HEK293 (cell line): ENCODE results near the gene AIG1.

Experiments used
- CTCF ChIA-PET: fragments of 350-600 bp; formaldehyde crosslinking; extraction: SDS; loops from one replicate; lab custom pipeline; 2021; ENCODE audit warnings: antibody characterized with exemption; lab: Yijun Ruan, JAX
- POLR2A ChIA-PET: fragments of 300-600 bp; formaldehyde crosslinking; extraction: SDS; loops from one replicate; lab custom pipeline; 2020; ENCODE audit warnings: antibody characterized with exemption, inconsistent platforms; lab: Yijun Ruan, JAX
- H3K27ac ChIP-seq: fragments of 200-500 bp; sonication (Bioruptor generic); 2 replicates; pipeline ENCODE4 v1.5.1; 2014; ENCODE audit warnings: low read depth, low read length, control low read depth, inconsistent platforms; ENCODE audit errors: extremely low read depth
- H3K36me3 ChIP-seq, 2 experiments: fragments of 200-500 bp in 1 of 2; sonication (Bioruptor generic) in 1 of 2; 1 replicate in 1 of 2; 2 replicates in 1 of 2; pipeline ENCODE4 v1.5.1; 2014 to 2017; ENCODE audit warnings: inconsistent platforms in 2 of 2, low read length in 2 of 2; ENCODE audit not compliant: control insufficient read depth in 2 of 2, insufficient read depth in 1 of 2
- H3K4me1 ChIP-seq: fragments of 200-500 bp; sonication (Bioruptor generic); 2 replicates; pipeline ENCODE4 v1.5.1; 2014; ENCODE audit warnings: mild to moderate bottlenecking, low read length, inconsistent platforms; ENCODE audit not compliant: control insufficient read depth, insufficient read depth
- H3K4me3 ChIP-seq: 2 replicates; pipeline ENCODE4 v1.5.1; 2011; ENCODE audit warnings: low read depth, mild to moderate bottlenecking, control low read depth, low read length, moderate library complexity
- H3K9me3 ChIP-seq: fragments of 200-500 bp; sonication (Bioruptor generic); 2 replicates; pipeline ENCODE4 v1.5.1; 2014; ENCODE audit warnings: low read depth, low read length, inconsistent platforms; ENCODE audit not compliant: control insufficient read depth, insufficient read depth
- FEZF1 ChIP-seq: fragments of 450-650 bp; formaldehyde crosslinking; IDR thresholded peaks from 2 replicates; pipeline ENCODE4 v1.5.1; 2016; ENCODE audit warnings: missing biosample characterization, missing genetic modification characterization
- MYNN ChIP-seq: fragments of 450-650 bp; formaldehyde crosslinking; IDR thresholded peaks from 2 replicates; pipeline ENCODE4 v1.5.1; 2016; ENCODE audit warnings: missing biosample characterization, missing genetic modification characterization, borderline replicate concordance
- ZBTB1 ChIP-seq: fragments of 450-650 bp; formaldehyde crosslinking; IDR thresholded peaks from 2 replicates; pipeline ENCODE4 v1.5.1; 2016; ENCODE audit warnings: missing biosample characterization, missing genetic modification characterization
- ZBTB48 ChIP-seq: fragments of 450-650 bp; formaldehyde crosslinking; IDR thresholded peaks from 2 replicates; pipeline ENCODE4 v1.5.1; 2016; ENCODE audit warnings: missing biosample characterization, missing genetic modification characterization
- ZFP37 ChIP-seq: fragments of 450-650 bp; formaldehyde crosslinking; IDR thresholded peaks from 2 replicates; pipeline ENCODE4 v1.5.1; 2016; ENCODE audit warnings: missing biosample characterization, missing genetic modification characterization
- ZNF114 ChIP-seq: fragments of 450-650 bp; formaldehyde crosslinking; IDR thresholded peaks from 2 replicates; pipeline ENCODE4 v1.5.0; 2017; ENCODE audit warnings: missing biosample characterization, missing genetic modification characterization
- ZNF133 ChIP-seq: fragments of 450-650 bp; formaldehyde crosslinking; IDR thresholded peaks from 2 replicates; pipeline ENCODE4 v1.5.1; 2016; ENCODE audit warnings: missing biosample characterization, missing genetic modification characterization
- ZNF16 ChIP-seq: fragments of 450-650 bp; formaldehyde crosslinking; IDR thresholded peaks from 2 replicates; pipeline ENCODE4 v1.5.1; 2016; ENCODE audit warnings: low read depth, missing biosample characterization, missing genetic modification characterization
- ZNF184 ChIP-seq: fragments of 450-650 bp; IDR thresholded peaks from 2 replicates; pipeline ENCODE4 v1.5.1; 2018; ENCODE audit warnings: missing biosample characterization, mild to moderate bottlenecking, missing genetic modification characterization
- ZNF324 ChIP-seq: fragments of 450-650 bp; formaldehyde crosslinking; IDR thresholded peaks from 2 replicates; pipeline ENCODE4 v1.5.1; 2016; ENCODE audit warnings: missing biosample characterization, missing genetic modification characterization
- ZNF366 ChIP-seq: fragments of 450-650 bp; formaldehyde crosslinking; conservative IDR thresholded peaks from 2 replicates; pipeline ENCODE4 v1.5.1; 2016; ENCODE audit warnings: missing biosample characterization, missing genetic modification characterization
- ZNF416 ChIP-seq: fragments of 450-650 bp; formaldehyde crosslinking; IDR thresholded peaks from 2 replicates; pipeline ENCODE4 v1.5.1; 2016; ENCODE audit warnings: missing biosample characterization, missing genetic modification characterization
- ZNF514 ChIP-seq: fragments of 450-650 bp; formaldehyde crosslinking; IDR thresholded peaks from 2 replicates; pipeline ENCODE4 v1.5.1; 2016; ENCODE audit warnings: missing biosample characterization, missing genetic modification characterization
- ZNF555 ChIP-seq: fragments of 450-650 bp; formaldehyde crosslinking; conservative IDR thresholded peaks from 2 replicates; pipeline ENCODE4 v1.5.1; 2017; ENCODE audit warnings: missing biosample characterization, mild to moderate bottlenecking, missing genetic modification characterization, inconsistent platforms
- ZNF560 ChIP-seq: fragments of 450-650 bp; formaldehyde crosslinking; IDR thresholded peaks from 2 replicates; pipeline ENCODE4 v1.5.1; 2017; ENCODE audit warnings: missing biosample characterization, missing genetic modification characterization, borderline replicate concordance
- ZNF701 ChIP-seq: fragments of 450-650 bp; formaldehyde crosslinking; IDR thresholded peaks from 2 replicates; pipeline ENCODE4 v1.5.1; 2016; ENCODE audit warnings: missing biosample characterization, missing genetic modification characterization
- ZNF747 ChIP-seq: fragments of 450-650 bp; formaldehyde crosslinking; IDR thresholded peaks from 2 replicates; pipeline ENCODE4 v1.5.1; 2016; ENCODE audit warnings: missing biosample characterization, missing genetic modification characterization
- ZNF768 ChIP-seq: fragments of 450-650 bp; formaldehyde crosslinking; IDR thresholded peaks from 2 replicates; pipeline ENCODE4 v1.5.1; 2018; ENCODE audit warnings: missing biosample characterization, mild to moderate bottlenecking, missing genetic modification characterization
- ZNF785 ChIP-seq: fragments of 450-650 bp; formaldehyde crosslinking; IDR thresholded peaks from 2 replicates; pipeline ENCODE4 v1.5.1; 2016; ENCODE audit warnings: missing biosample characterization, missing genetic modification characterization
- ZNF830 ChIP-seq: fragments of 450-650 bp; IDR thresholded peaks from 2 replicates; pipeline ENCODE4 v1.5.0; 2018; ENCODE audit warnings: missing biosample characterization, missing genetic modification characterization, low read depth, mild to moderate bottlenecking, moderate library complexity
- TF ChIP-seq, protein P1 (sequence below): fragments of 450-650 bp; formaldehyde crosslinking; IDR thresholded peaks from 2 replicates; pipeline ENCODE4 v1.5.1; 2016; ENCODE audit warnings: missing biosample characterization, missing genetic modification characterization
- TF ChIP-seq, protein P2 (sequence below): fragments of 450-650 bp; formaldehyde crosslinking; IDR thresholded peaks from 2 replicates; pipeline ENCODE4 v1.5.1; 2016; ENCODE audit warnings: missing biosample characterization, missing genetic modification characterization
- TF ChIP-seq, protein P3 (sequence below): fragments of 450-650 bp; formaldehyde crosslinking; IDR thresholded peaks from 2 replicates; pipeline ENCODE4 v1.5.1; 2016; ENCODE audit warnings: missing biosample characterization, missing genetic modification characterization
- TF ChIP-seq, protein P4 (sequence below): fragments of 450-650 bp; IDR thresholded peaks from 2 replicates; pipeline ENCODE4 v1.5.1; 2018; ENCODE audit warnings: missing biosample characterization, missing genetic modification characterization
- TF ChIP-seq, protein P5 (sequence below): fragments of 450-650 bp; formaldehyde crosslinking; IDR thresholded peaks from 2 replicates; pipeline ENCODE4 v1.5.1; 2017; ENCODE audit warnings: missing biosample characterization, missing genetic modification characterization

The AIG1 gene

DNA sequence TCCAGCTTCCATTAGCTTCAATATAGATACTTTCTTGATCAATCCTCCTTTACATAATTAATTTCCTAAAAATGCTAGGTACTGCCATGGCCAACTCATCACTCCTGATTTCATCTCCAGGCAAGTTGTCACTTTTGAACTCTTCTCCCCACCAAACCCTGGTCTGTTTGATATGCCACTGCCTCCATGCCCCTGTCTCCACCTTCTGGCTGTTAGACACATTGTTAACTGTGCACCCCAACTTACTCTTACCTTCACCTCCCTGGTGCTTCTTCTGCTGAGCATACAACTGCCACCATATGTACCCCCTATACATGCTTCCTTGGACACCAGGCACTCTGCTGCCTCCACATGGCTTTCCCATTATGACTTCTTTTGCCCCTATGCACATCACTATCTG is 21.9 kb upstream of the AIG1 start:
- CTCF ChIA-PET = no interaction called here
- Histone ChIP-seq H3K4me3 (no peak overlapping the region), H3K36me3 (no peaks in the 10 kb centered on the region), H3K27ac (no peak overlapping the region), H3K9me3 (no peaks in the 10 kb centered on the region), H3K4me1 (no peaks in the 10 kb centered on the region)
- TF ChIP-seq ZNF16 (tag by site-specific recombination) = no peak
- POLR2A ChIA-PET = no interaction called here

DNA sequence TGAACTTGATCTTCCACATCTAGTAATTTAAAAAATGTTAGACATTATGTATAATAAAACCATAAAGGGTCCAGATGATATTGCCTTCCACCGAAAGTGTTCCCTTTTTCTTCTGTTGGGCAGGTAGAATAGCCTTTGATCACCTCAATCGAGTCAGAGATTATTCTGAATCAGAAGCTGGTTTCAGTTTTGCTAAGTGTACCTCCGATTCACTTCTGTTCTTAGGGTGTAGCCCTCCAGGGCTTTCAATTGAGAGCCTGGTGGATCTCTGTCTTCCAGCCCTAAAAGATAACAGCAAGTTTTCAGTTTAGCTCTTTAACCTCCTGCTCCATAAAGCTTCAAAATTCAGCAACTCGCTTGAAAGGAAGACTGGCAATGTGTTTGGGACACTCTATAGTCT is 21.1 kb upstream of the AIG1 start:
- H3K36me3 ChIP-seq = no peaks in the 10 kb centered on the region
- TF ChIP-seq ZNF701 = no peak
- TF ChIP-seq, protein P1, sequence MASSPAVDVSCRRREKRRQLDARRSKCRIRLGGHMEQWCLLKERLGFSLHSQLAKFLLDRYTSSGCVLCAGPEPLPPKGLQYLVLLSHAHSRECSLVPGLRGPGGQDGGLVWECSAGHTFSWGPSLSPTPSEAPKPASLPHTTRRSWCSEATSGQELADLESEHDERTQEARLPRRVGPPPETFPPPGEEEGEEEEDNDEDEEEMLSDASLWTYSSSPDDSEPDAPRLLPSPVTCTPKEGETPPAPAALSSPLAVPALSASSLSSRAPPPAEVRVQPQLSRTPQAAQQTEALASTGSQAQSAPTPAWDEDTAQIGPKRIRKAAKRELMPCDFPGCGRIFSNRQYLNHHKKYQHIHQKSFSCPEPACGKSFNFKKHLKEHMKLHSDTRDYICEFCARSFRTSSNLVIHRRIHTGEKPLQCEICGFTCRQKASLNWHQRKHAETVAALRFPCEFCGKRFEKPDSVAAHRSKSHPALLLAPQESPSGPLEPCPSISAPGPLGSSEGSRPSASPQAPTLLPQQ (tag by site-specific recombination) = no peak
- no peak for TF ChIP-seq MYNN (tag by site-specific recombination)
- no peak for TF ChIP-seq ZNF366 (tag by site-specific recombination)
- TF ChIP-seq ZBTB1 (tag by site-specific recombination) = no peak
- TF ChIP-seq FEZF1 (tag by site-specific recombination) = no peak
- no peak for TF ChIP-seq ZNF133 (tag by site-specific recombination)
- TF ChIP-seq, protein P2, sequence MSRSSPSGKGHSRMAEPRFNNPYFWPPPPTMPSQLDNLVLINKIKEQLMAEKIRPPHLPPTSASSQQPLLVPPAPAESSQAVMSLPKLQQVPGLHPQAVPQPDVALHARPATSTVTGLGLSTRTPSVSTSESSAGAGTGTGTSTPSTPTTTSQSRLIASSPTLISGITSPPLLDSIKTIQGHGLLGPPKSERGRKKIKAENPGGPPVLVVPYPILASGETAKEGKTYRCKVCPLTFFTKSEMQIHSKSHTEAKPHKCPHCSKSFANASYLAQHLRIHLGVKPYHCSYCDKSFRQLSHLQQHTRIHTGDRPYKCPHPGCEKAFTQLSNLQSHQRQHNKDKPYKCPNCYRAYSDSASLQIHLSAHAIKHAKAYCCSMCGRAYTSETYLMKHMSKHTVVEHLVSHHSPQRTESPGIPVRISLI (tag by site-specific recombination) = no peak
- no peak for TF ChIP-seq ZNF555 (tag by site-specific recombination)
- no peak for TF ChIP-seq ZNF416
- TF ChIP-seq ZNF785 = no peak
- TF ChIP-seq, protein P3, sequence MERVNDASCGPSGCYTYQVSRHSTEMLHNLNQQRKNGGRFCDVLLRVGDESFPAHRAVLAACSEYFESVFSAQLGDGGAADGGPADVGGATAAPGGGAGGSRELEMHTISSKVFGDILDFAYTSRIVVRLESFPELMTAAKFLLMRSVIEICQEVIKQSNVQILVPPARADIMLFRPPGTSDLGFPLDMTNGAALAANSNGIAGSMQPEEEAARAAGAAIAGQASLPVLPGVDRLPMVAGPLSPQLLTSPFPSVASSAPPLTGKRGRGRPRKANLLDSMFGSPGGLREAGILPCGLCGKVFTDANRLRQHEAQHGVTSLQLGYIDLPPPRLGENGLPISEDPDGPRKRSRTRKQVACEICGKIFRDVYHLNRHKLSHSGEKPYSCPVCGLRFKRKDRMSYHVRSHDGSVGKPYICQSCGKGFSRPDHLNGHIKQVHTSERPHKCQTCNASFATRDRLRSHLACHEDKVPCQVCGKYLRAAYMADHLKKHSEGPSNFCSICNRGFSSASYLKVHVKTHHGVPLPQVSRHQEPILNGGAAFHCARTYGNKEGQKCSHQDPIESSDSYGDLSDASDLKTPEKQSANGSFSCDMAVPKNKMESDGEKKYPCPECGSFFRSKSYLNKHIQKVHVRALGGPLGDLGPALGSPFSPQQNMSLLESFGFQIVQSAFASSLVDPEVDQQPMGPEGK (tag by site-specific recombination) = no peak
- TF ChIP-seq, protein P4, sequence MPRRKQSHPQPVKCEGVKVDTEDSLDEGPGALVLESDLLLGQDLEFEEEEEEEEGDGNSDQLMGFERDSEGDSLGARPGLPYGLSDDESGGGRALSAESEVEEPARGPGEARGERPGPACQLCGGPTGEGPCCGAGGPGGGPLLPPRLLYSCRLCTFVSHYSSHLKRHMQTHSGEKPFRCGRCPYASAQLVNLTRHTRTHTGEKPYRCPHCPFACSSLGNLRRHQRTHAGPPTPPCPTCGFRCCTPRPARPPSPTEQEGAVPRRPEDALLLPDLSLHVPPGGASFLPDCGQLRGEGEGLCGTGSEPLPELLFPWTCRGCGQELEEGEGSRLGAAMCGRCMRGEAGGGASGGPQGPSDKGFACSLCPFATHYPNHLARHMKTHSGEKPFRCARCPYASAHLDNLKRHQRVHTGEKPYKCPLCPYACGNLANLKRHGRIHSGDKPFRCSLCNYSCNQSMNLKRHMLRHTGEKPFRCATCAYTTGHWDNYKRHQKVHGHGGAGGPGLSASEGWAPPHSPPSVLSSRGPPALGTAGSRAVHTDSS (tag by site-specific recombination) = no peak

DNA sequence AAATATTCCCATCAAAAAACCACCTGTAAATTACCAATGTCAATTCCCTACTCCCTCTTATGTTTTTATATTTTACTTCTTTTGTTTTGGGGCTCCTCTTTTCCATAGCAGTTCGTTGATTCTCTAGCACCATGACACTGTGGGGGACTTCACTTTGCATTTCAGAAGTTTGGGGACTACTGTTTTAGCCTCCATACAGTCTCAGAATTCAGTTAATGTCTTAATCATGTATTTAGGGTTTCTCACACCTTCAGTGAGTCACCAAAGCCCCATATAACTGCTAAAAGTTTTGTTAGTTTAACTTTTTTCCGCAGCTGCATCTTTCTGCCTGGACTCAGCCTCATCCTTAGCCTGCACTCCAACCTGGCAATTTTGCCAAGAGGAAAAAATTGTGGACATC is 20.7 kb upstream of the AIG1 start:
- Histone ChIP-seq H3K4me1 (no peaks in the 10 kb centered on the region), H3K36me3 (no peaks in the 10 kb centered on the region), H3K4me3 (no peak overlapping the region), H3K27ac (no peak overlapping the region), H3K9me3 (no peaks in the 10 kb centered on the region)
- ChIA-PET POLR2A (no interaction called here), CTCF (interaction anchor here (0.7 kb wide), 1 partner anchor 450 kb away, joined by 3 read pairs; no protein-coding TSS in a partner anchor)
- TF ChIP-seq ZNF114 (tag by site-specific recombination) (no peak), ZBTB48 (no peak), ZNF560 (tag by site-specific recombination) (no peak), ZFP37 (no peak), ZNF324 (tag by site-specific recombination) (no peak), ZNF514 (tag by site-specific recombination) (no peak), ZNF747 (tag by site-specific recombination) (no peak), ZNF830 (tag by site-specific recombination) (no peak), ZNF184 (tag by site-specific recombination) (no peak), ZNF16 (tag by site-specific recombination) (no peak), ZNF768 (tag by site-specific recombination) (no peak)
- TF ChIP-seq, protein P5, sequence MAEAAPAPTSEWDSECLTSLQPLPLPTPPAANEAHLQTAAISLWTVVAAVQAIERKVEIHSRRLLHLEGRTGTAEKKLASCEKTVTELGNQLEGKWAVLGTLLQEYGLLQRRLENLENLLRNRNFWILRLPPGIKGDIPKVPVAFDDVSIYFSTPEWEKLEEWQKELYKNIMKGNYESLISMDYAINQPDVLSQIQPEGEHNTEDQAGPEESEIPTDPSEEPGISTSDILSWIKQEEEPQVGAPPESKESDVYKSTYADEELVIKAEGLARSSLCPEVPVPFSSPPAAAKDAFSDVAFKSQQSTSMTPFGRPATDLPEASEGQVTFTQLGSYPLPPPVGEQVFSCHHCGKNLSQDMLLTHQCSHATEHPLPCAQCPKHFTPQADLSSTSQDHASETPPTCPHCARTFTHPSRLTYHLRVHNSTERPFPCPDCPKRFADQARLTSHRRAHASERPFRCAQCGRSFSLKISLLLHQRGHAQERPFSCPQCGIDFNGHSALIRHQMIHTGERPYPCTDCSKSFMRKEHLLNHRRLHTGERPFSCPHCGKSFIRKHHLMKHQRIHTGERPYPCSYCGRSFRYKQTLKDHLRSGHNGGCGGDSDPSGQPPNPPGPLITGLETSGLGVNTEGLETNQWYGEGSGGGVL (tag by site-specific recombination) = no peak

More for the DNA sequence above, 21.1 kb upstream of the AIG1 start:
- ChIA-PET CTCF (interaction anchor here (0.7 kb wide), 1 partner anchor 451 kb away, joined by 3 read pairs; no protein-coding TSS in a partner anchor), POLR2A (no interaction called here)
- Histone ChIP-seq H3K4me3 (no peak overlapping the region), H3K4me1 (no peaks in the 10 kb centered on the region), H3K9me3 (no peaks in the 10 kb centered on the region), H3K27ac (no peak overlapping the region)
